GM23338 (cell line): ENCODE results near the gene APOL5. TPM values are rescaled to one million over a fixed set of nuclear protein-coding genes. Genes with fewer than 3 reads are reported as not detected.

Experiments used
- ATAC-seq: fragments of 200-7000 bp; cut with Tn5 transposase; 3 replicates; pipeline ENCODE4 v1.9.1; 2020
- DNase-seq: peaks from one replicate; pipeline ENCODE4 v3.0.0-alpha.2; 2015; ENCODE audit warnings: low spot score
- H2AFZ ChIP-seq: fragments of 200-600 bp; sonication (generic); 2 replicates; pipeline ENCODE4 v1.8.0; 2016; ENCODE audit warnings: antibody characterized with exemption, mild to moderate bottlenecking, moderate library complexity
- H3F3A ChIP-seq: fragments of 200-600 bp; sonication (generic); replicated peaks from 2 replicates; pipeline ENCODE4 v1.8.0; 2017; ENCODE audit warnings: antibody characterized with exemption, mixed run types, low read depth
- H3K27ac ChIP-seq: fragments of 200-600 bp; sonication (generic); 2 replicates; pipeline ENCODE4 v1.6.1; 2016; ENCODE audit warnings: low read depth
- H3K27me3 ChIP-seq: fragments of 200-600 bp; sonication (generic); 2 replicates; pipeline ENCODE4 v1.8.0; 2016; ENCODE audit warnings: mild to moderate bottlenecking, mixed run types, moderate library complexity; ENCODE audit not compliant: insufficient read depth
- H3K36me3 ChIP-seq: fragments of 200-600 bp; sonication (generic); 2 replicates; pipeline ENCODE4 v1.8.0; 2016; ENCODE audit warnings: mild to moderate bottlenecking; ENCODE audit not compliant: insufficient read depth
- H3K4me1 ChIP-seq: fragments of 200-600 bp; sonication (generic); 2 replicates; pipeline ENCODE4 v1.8.0; 2016; ENCODE audit warnings: mild to moderate bottlenecking, moderate library complexity; ENCODE audit not compliant: insufficient read depth
- H3K4me2 ChIP-seq: fragments of 200-600 bp; sonication (generic); 2 replicates; pipeline ENCODE4 v1.7.1; 2017; ENCODE audit warnings: mixed run types
- H3K4me3 ChIP-seq: fragments of 200-600 bp; sonication (generic); 2 replicates; pipeline ENCODE4 v1.6.1; 2016; ENCODE audit warnings: mixed run types
- H3K79me2 ChIP-seq: fragments of 200-600 bp; sonication (generic); replicated peaks from 2 replicates; pipeline ENCODE4 v1.8.0; 2017; ENCODE audit warnings: mild to moderate bottlenecking; ENCODE audit not compliant: insufficient read depth
- H3K9me2 ChIP-seq: fragments of 200-600 bp; sonication (generic); 2 replicates; pipeline ENCODE4 v1.8.0; 2017; ENCODE audit not compliant: insufficient read depth
- H4K20me1 ChIP-seq: fragments of 200-600 bp; sonication (generic); replicated peaks from 2 replicates; pipeline ENCODE4 v1.8.0; 2017; ENCODE audit warnings: mild to moderate bottlenecking; ENCODE audit not compliant: insufficient read depth
- H3K27ac Mint-ChIP-seq: 2 replicates; pipeline ENCODE4 v1.8.0; 2020; ENCODE audit warnings: inconsistent platforms, mild to moderate bottlenecking, moderate library complexity, mixed read lengths
- H3K27me3 Mint-ChIP-seq: 3 replicates; pipeline ENCODE4 v1.8.0; 2022; ENCODE audit warnings: low read depth, mild to moderate bottlenecking, moderate library complexity, mixed read lengths, inconsistent platforms; ENCODE audit not compliant: insufficient read depth, poor library complexity
- H3K36me3 Mint-ChIP-seq: 3 replicates; pipeline ENCODE4 v1.8.0; 2021; ENCODE audit warnings: low read depth, mild to moderate bottlenecking, inconsistent platforms, moderate library complexity, mixed read lengths
- H3K4me1 Mint-ChIP-seq: 3 replicates; pipeline ENCODE4 v1.8.0; 2020; ENCODE audit warnings: mild to moderate bottlenecking, inconsistent platforms, mixed read lengths
- H3K4me3 Mint-ChIP-seq: 3 replicates; pipeline ENCODE4 v1.8.0; 2021; ENCODE audit warnings: moderate library complexity, mild to moderate bottlenecking, inconsistent platforms, mixed read lengths
- H3K9me3 Mint-ChIP-seq: 3 replicates; pipeline ENCODE4 v1.8.0; 2020; ENCODE audit warnings: moderate library complexity, mild to moderate bottlenecking, inconsistent platforms, mixed read lengths
- CREB1 ChIP-seq: fragments of 250-450 bp; sonication (Bioruptor Pico); IDR thresholded peaks from 2 replicates; pipeline ENCODE4 v1.5.0; 2020; ENCODE audit warnings: low read depth, mild to moderate bottlenecking, moderate library complexity
- ETS1 ChIP-seq: IDR thresholded peaks from 2 replicates; pipeline ENCODE4 v1.6.1; 2016; ENCODE audit warnings: antibody characterized with exemption
- EZH2 ChIP-seq: fragments of 200-600 bp; sonication (generic); IDR thresholded peaks from one replicate; pipeline ENCODE4 v1.8.0; 2017; ENCODE audit warnings: antibody characterized with exemption, mild to moderate bottlenecking, low read depth; ENCODE audit not compliant: unreplicated experiment
- EZH2phosphoT487 ChIP-seq: fragments of 200-600 bp; sonication (generic); IDR thresholded peaks from one replicate; pipeline ENCODE4 v1.8.1; 2018; ENCODE audit warnings: antibody characterized with exemption; ENCODE audit not compliant: unreplicated experiment
- NANOG ChIP-seq: IDR thresholded peaks from 2 replicates; pipeline ENCODE4 v1.6.1; 2016; ENCODE audit warnings: antibody characterized with exemption, borderline replicate concordance
- POLR2AphosphoS5 ChIP-seq: IDR thresholded peaks from 2 replicates; pipeline ENCODE4 v1.6.1; 2016; ENCODE audit warnings: antibody characterized with exemption, low read depth
- REST ChIP-seq: IDR thresholded peaks from one replicate; pipeline ENCODE4 v1.6.1; 2018; ENCODE audit warnings: antibody characterized with exemption; ENCODE audit not compliant: unreplicated experiment
- STAT1 ChIP-seq: IDR thresholded peaks from one replicate; pipeline ENCODE4 v1.6.1; 2016; ENCODE audit warnings: antibody characterized with exemption; ENCODE audit not compliant: unreplicated experiment
- ZNF462 ChIP-seq: fragments of 250-450 bp; sonication (Bioruptor Pico); IDR thresholded peaks from 2 replicates; pipeline ENCODE4 v1.5.0; 2020; ENCODE audit warnings: mild to moderate bottlenecking, moderate library complexity
- polyA plus RNA-seq: library from polyadenylated mRNA; unstranded; fragments of >200 nt; fragmentation: Nextera tagmentation; extraction: Ambion mirVana; gene quantifications from 2 replicates; pipeline ENCODE4 v1.2.1, GENCODE V29; 2016
- total RNA-seq: library from RNA; depleted of rRNA; stranded (reverse); fragments of >200 nt; shearing (Covaris generic); gene quantifications from 2 replicates; pipeline ENCODE4 v1.2.3, GENCODE V29; 2014

APOL5 gene
- total and polyA plus RNA-seq, 2 experiments from 2014 or later = not detected

GRCh38 chr22:35769974-35770373 is 52.3 kb downstream of the APOL5 start:
- Mint-ChIP-seq H3K27me3 (no peaks in the 10 kb centered on the region), H3K4me3 (no peak overlapping the region), H3K9me3 (no peaks in the 10 kb centered on the region), H3K27ac (no peak overlapping the region), H3K36me3 (no peaks in the 10 kb centered on the region), H3K4me1 (peaks cover 14% of the 10 kb centered on the region)
- ATAC-seq = no peak
- TF ChIP-seq NANOG (no peak), POLR2AphosphoS5 (no peak), ZNF462 (CRISPR knock-in tag) (no peak), EZH2phosphoT487 (no peak), EZH2 (no peak), STAT1 (no peak), ETS1 (no peak), CREB1 (CRISPR knock-in tag) (no peak), REST (no peak)
- H3K4me2 ChIP-seq = no peak overlapping the region
- no peak for DNase-seq
- no peaks in the 10 kb centered on the region for H3K9me2 ChIP-seq
- no peak overlapping the region for H3K27ac ChIP-seq
- H4K20me1 ChIP-seq = 0 out of 2 replicates have a peak, but pooled peaks cover 5% of the 10 kb centered on the region
- no peaks in the 10 kb centered on the region for H3K79me2 ChIP-seq
- H3K27me3 ChIP-seq = no peaks in the 10 kb centered on the region
- no peak overlapping the region for H2AFZ ChIP-seq
- no peaks in the 10 kb centered on the region for H3K36me3 ChIP-seq
- H3F3A ChIP-seq = no peaks in the 10 kb centered on the region
- no peak overlapping the region for H3K4me3 ChIP-seq
- peaks cover 11% of the 10 kb centered on the region; the same call in 1 of the 2 replicates for H3K4me1 ChIP-seq
